AG04449 (cell line): ENCODE measurements around the gene MTHFD1L.

ENCODE experiments used
- CTCF ChIA-PET: fragments of 350-600 bp; formaldehyde crosslinking; extraction: SDS; loops from one replicate; lab custom pipeline; 2021; ENCODE audit warnings: antibody characterized with exemption; lab: Yijun Ruan, JAX
- POLR2A ChIA-PET: fragments of 400-600, 350-600 bp; formaldehyde crosslinking; extraction: SDS; loops from one replicate; lab custom pipeline; 2020; ENCODE audit warnings: antibody characterized with exemption, inconsistent platforms; lab: Yijun Ruan, JAX
- DNase-seq: peaks from one replicate; pipeline ENCODE4 v3.0.0-alpha.2; 2010; ENCODE audit warnings: low read depth, low spot score
- H3K4me3 ChIP-seq: 2 replicates; pipeline ENCODE4 v1.5.1; 2011; ENCODE audit warnings: low read depth, mild to moderate bottlenecking, control low read depth, low read length
- CTCF ChIP-seq: IDR thresholded peaks from one replicate; pipeline ENCODE4 v1.5.1; 2011; ENCODE audit warnings: mild to moderate bottlenecking, moderate library complexity, low read length, control low read depth, inconsistent platforms; ENCODE audit not compliant: insufficient read depth; ENCODE audit errors: missing control alignments

Gene MTHFD1L

DNA sequence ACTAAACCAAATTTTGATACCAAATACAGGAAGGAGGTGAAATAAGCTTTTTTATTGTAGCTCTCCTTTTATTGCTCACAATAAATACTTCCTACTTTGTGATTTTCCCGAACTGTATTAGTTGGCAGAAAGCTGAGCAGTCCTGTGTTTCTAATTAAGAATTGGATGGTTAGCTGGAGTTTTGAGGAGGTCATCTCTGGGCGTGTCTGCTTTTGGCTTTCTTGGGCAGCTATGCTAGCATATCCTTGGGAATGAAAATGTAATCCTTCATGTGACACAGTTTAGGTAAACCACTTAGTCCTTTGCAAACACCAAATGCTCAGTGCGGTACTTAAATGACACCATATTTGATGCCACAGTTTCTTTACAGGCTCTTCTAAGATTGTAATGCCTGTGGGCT, 67.5 kb downstream of the MTHFD1L start:
- ChIA-PET POLR2A (no interaction called here), CTCF (interaction anchor here (0.9 to 1.2 kb wide), 3 partner anchors 18 to 391 kb away, joined by 3 to 4 read pairs (median 4); no protein-coding TSS in a partner anchor)
- no peak overlapping the region for H3K4me3 ChIP-seq
- TF ChIP-seq CTCF: no peak
- no peak for DNase-seq

DNA sequence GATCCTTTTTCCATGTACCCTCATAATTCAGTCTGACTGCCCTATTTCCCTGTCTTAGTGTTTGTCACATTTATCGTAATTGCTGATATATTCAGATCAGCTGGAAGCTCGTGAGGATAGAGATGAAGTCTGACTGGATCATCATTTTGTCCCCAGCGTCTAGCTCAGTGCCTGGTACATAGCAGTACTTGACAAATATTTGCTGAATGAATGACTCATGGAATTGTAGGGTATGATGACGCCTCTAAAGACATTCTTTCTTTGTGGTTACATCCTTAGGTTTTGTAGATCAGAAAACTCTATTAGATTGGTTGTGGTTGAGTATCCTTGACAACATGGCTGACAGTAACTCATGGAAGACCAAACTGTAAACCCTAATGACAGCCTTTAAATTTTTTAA, 68.9 kb downstream of the MTHFD1L start:
- DNase-seq: peak; percentile 90
- no peak overlapping the region for H3K4me3 ChIP-seq
- TF ChIP-seq CTCF: no peak
- CTCF ChIA-PET: interaction anchor here (1.3 kb wide), 1 partner anchor 42 kb away, joined by 4 read pairs; no protein-coding TSS in a partner anchor
- POLR2A ChIA-PET: interaction anchor here (0.9 kb wide), 1 partner anchor 108 kb away, joined by 4 read pairs; no protein-coding TSS in a partner anchor

- ChIA-PET POLR2A (no interaction called here), CTCF (interaction anchor here (1.4 kb wide), 1 partner anchor 388 kb away, joined by 5 read pairs; no protein-coding TSS in a partner anchor)
- DNase-seq: no peak
- H3K4me3 ChIP-seq: no peak overlapping the region
- no peak for TF ChIP-seq CTCF
Observed at GRCh38 chr6:150936021-150936555, 70.6 kb downstream of the MTHFD1L start.

- DNase-seq: no peak
- ChIA-PET POLR2A (no interaction called here), CTCF (interaction anchor here (1.4 kb wide), 1 partner anchor 387 kb away, joined by 5 read pairs; no protein-coding TSS in a partner anchor)
- no peak for TF ChIP-seq CTCF
- no peak overlapping the region for H3K4me3 ChIP-seq
Observed at GRCh38 chr6:150937132-150937906, 71.8 kb downstream of the MTHFD1L start.

GRCh38 chr6:150939399-150939798, 73.9 kb downstream of the MTHFD1L start:
- no peak for TF ChIP-seq CTCF
- CTCF ChIA-PET: interaction anchor here (0.9 to 2.4 kb wide), 2 partner anchors 48 to 385 kb away, joined by 3 to 8 read pairs; no protein-coding TSS in a partner anchor
- POLR2A ChIA-PET: no interaction called here
- no peak for DNase-seq
- no peak overlapping the region for H3K4me3 ChIP-seq

DNA sequence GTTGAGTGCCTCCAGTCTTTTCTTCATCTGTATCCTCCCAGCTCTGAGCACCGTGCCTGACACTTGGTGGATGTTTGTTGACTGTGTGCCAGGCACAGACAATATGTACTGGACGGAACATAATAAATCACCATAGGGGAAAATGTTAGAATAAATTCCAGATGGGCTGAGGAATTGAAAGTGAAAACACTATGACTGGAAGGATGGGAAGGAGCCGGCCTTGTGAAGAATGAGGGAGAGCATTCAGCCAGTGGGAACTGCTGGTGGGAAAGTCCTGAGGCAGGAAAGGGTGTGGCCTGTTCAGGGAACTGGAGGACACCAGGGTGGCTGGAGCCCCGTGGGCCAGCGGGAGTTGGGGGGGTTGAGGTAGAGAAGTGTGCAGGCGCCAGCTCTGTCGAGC, 75.4 kb downstream of the MTHFD1L start:
- TF ChIP-seq CTCF: no peak
- ChIA-PET CTCF (interaction anchor here (1.0 to 2.4 kb wide), 2 partner anchors 49 to 384 kb away, joined by 4 to 8 read pairs; no protein-coding TSS in a partner anchor), POLR2A (no interaction called here)
- no peak for DNase-seq
- H3K4me3 ChIP-seq: no peak overlapping the region; the same call in 1 of the 2 replicates
